ENCODE results near the gene ABCD1. TPM values are rescaled to one million over a fixed set of nuclear protein-coding genes. Genes with fewer than 3 reads are reported as not detected.

Gene ABCD1
- total RNA-seq, 1 experiment from 2014 or later = 9.1 TPM

- TF ChIP-seq FOXP1 (CRISPR knock-in tag; IDR thresholded peaks at IDR 0.05; ENCODE audit: borderline replicate concordance) (no peak), ZBTB43 (CRISPR knock-in tag; IDR thresholded peaks at IDR 0.05) (no peak), TP53 (CRISPR knock-in tag; IDR thresholded peaks at IDR 0.05) (no peak)
Observed at GRCh38 chrX:153782313-153782712, 57.7 kb downstream of the ABCD1 start (continued).

- CTCF ChIA-PET = interaction anchor here (1.0 to 1.1 kb wide), 2 partner anchors 11 to 23 kb away, joined by 5 to 6 read pairs; partner anchors contain the start of genes IDH3G and SSR4
Observed at GRCh38 chrX:153782871-153783270, 58.2 kb downstream of the ABCD1 start.

GRCh38 chrX:153783378-153784013 lies 58.8 kb downstream of the ABCD1 start:
- Mint-ChIP-seq H3K4me3 (no peak overlapping the region), H3K36me3 (peaks cover 3% of the 10 kb centered on the region), H3K4me1 (no peaks in the 10 kb centered on the region; the same call in 1 of the 2 replicates), H3K27me3 (ENCODE audit: low read depth) (no peaks in the 10 kb centered on the region), H3K27ac (no peak overlapping the region), H3K9me3 (no peaks in the 10 kb centered on the region)
- DNase-seq (ENCODE audit: low spot score) = no peak
- no peak for ATAC-seq
- POLR2A ChIA-PET = no interaction called here
- CTCF ChIA-PET = no interaction called here
- TF ChIP-seq ZNF396 (CRISPR knock-in tag; IDR thresholded peaks at IDR 0.05; ENCODE audit: borderline replicate concordance) (no peak), TP53 (CRISPR knock-in tag; IDR thresholded peaks at IDR 0.05) (no peak), ATF6 (CRISPR knock-in tag; IDR thresholded peaks at IDR 0.05) (no peak), RORB (CRISPR knock-in tag; IDR thresholded peaks at IDR 0.05) (no peak), ZNF317 (CRISPR knock-in tag; IDR thresholded peaks at IDR 0.05; ENCODE audit: borderline replicate concordance, low read depth) (no peak), JUN (CRISPR knock-in tag; IDR thresholded peaks at IDR 0.05) (no peak), FOXJ3 (CRISPR knock-in tag; IDR thresholded peaks at IDR 0.05; ENCODE audit: borderline replicate concordance) (no peak), NFYB (CRISPR knock-in tag; conservative IDR thresholded peaks at IDR 0.05; ENCODE audit: low read depth) (no peak), PRRX2 (CRISPR knock-in tag; IDR thresholded peaks at IDR 0.05) (no peak), EMX1 (CRISPR knock-in tag; IDR thresholded peaks at IDR 0.05) (no peak), KAT7 (CRISPR knock-in tag; IDR thresholded peaks at IDR 0.05; ENCODE audit: borderline replicate concordance) (no peak), FOXP1 (CRISPR knock-in tag; IDR thresholded peaks at IDR 0.05; ENCODE audit: borderline replicate concordance) (no peak), ERG (CRISPR knock-in tag; IDR thresholded peaks at IDR 0.05) (no peak), ZNF423 (CRISPR knock-in tag; IDR thresholded peaks at IDR 0.05) (no peak), USF1 (CRISPR knock-in tag; IDR thresholded peaks at IDR 0.05) (no peak), ATF3 (CRISPR knock-in tag; conservative IDR thresholded peaks at IDR 0.05) (no peak), NFE2L1 (CRISPR knock-in tag; IDR thresholded peaks at IDR 0.05) (no peak)

More at GRCh38 chrX:153782871-153783270, 58.2 kb downstream of the ABCD1 start:
- ATAC-seq (no peak), DNase-seq (ENCODE audit: low spot score) (no peak)
- Mint-ChIP-seq H3K4me1 (no peaks in the 10 kb centered on the region; the same call in 1 of the 2 replicates), H3K27ac (no peak overlapping the region), H3K4me3 (no peak overlapping the region), H3K27me3 (ENCODE audit: low read depth) (no peaks in the 10 kb centered on the region), H3K36me3 (peaks cover 3% of the 10 kb centered on the region), H3K9me3 (no peaks in the 10 kb centered on the region)
- POLR2A ChIA-PET = no interaction called here
- TF ChIP-seq ATF6 (CRISPR knock-in tag; IDR thresholded peaks at IDR 0.05) (no peak), ZNF263 (CRISPR knock-in tag; IDR thresholded peaks at IDR 0.05; ENCODE audit: low read depth) (no peak), NFYB (CRISPR knock-in tag; conservative IDR thresholded peaks at IDR 0.05; ENCODE audit: low read depth) (no peak), E2F5 (CRISPR knock-in tag; IDR thresholded peaks at IDR 0.05) (no peak), NFATC4 (CRISPR knock-in tag; IDR thresholded peaks at IDR 0.05) (no peak), IRF2 (CRISPR knock-in tag; IDR thresholded peaks at IDR 0.05; ENCODE audit: borderline replicate concordance, low read depth) (no peak), GTF2I (CRISPR knock-in tag; conservative IDR thresholded peaks at IDR 0.05) (no peak), ELF4 (CRISPR knock-in tag; IDR thresholded peaks at IDR 0.05; ENCODE audit: low read depth) (no peak), SOX15 (CRISPR knock-in tag; IDR thresholded peaks at IDR 0.05) (no peak)
